ENCODE measurements around the gene KIZ. TPM values are rescaled to one million over a fixed set of nuclear protein-coding genes. Genes with fewer than 3 reads are reported as not detected.

Gene KIZ
- total RNA-seq, 1 donor from 2014 or later: 20.3 TPM

- no peak for DNase-seq (ENCODE audit: low spot score)
Measured at GRCh38 chr20:21259346-21259745, 133.5 kb downstream of the KIZ start.

DNA sequence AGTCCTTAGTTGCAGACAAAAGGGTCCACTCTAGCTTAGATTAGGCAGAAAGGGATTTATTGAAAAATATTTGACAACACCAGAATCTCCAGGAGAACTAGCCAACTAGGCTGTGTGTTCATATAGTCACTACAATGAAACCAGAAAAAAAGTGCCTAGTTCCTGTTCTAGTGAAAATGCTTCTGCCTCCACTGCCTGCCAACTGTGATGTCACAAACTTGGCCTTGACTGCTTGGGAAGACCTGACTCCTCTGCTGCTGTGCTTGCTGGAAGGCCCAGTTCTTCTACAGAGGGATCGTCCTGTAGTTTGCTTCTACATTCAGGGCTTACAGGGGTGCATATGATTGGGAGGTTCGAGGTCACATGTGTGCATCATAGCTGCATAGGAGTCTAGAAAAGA, 136.9 kb downstream of the KIZ start:
- DNase-seq (ENCODE audit: low spot score): no peak

DNA sequence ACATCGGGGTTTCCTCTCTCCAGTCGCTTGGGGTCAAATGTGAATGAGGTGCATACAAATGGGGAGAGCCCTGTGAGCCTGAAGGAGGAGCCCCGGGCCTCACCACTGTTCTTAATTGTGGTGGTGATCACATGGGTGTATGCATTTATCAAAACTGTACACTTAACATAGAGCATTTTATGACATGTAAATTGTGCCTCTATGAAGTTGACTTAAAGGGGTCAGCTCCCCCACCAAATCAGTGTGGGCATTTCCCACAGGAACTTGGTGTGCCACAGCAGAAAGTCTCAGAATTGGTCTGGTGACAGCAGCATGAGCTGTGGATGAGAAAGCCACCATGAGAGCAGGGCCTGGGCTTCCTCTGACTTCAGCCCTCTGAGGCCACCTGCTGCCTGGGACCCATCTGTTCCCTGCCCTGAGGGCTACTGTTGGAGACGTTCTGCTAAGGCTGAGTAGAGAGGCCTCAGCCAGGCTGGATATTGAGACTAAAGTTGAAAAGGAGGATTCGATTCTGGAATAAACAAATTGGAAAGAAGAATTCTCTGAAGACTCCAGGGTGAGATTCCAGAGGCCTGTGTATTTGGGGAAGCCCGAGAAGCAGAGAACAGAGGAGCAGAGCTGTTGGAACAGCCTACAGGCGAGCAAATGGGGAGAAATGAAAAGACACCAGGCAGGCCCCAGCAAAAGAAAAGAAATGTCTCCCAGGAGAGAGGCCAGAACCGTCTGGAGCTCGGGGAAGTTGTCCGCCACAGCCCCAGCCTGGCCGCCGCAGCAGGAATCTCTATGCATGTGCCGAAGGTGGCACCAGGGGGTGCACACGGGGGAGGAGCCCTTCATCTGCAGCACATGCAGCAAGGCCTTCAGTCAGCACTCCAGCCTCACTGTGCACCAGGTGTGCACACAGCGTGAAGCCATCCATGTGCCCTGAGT, 139.6 kb downstream of the KIZ start:
- no peak for DNase-seq (ENCODE audit: low spot score)

DNA sequence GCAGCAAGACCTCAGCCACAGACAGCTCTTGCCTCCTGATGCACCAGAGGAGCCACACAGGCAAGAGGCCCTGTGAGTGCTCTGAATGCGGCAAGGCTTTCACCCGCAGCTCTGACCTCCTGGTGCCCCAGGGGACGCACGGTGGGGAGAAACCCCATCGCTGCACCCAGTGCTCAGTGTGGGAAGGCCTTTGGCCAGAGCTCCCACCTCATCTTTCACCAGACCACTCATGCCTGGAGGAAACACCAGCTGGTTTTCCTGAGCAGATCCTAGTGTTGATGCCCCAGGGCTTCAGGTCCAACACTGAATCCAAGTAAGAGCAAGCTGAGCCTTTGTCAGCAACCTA, 140.3 kb downstream of the KIZ start:
- no peak for DNase-seq (ENCODE audit: low spot score)

DNA sequence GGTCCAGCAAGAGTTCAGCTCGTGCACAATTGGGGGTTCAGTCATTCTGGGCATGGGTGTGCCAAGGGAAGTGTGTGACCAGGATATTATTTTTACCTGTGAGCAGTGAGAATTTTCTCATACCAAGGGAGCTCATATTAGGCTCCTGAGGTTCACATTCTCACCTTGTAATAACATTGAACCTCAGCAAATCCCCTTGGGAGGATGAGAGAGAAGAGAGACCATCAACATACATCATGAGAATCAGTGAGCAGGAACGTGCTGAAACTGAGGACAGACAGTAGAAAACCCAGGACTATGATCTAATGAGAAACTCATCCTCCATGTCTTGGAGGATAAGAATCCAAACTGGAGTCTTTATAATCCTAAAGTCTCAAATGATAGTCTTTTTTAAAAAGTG, 143.9 kb downstream of the KIZ start:
- DNase-seq (ENCODE audit: low spot score): no peak

DNA sequence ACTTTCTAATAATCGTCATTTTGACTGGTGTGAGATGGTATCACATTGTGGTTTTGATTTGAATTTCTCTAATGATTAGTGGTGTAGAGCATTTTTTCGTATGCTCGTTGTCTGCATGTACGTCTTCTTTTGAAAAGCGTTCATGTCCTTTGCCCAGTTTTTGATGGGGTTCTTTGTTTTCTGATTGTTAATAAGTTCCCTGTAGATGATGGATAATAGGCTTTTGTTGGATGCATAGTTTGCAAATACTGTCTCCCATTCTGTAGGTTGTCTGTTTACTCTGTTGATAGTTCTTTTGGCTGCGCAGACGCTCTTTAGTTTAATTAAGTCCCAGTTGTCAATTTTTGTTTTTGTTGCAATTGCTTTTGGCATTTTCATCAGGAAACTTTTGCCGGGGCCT, 144.9 kb downstream of the KIZ start:
- no peak for DNase-seq (ENCODE audit: low spot score)

DNA sequence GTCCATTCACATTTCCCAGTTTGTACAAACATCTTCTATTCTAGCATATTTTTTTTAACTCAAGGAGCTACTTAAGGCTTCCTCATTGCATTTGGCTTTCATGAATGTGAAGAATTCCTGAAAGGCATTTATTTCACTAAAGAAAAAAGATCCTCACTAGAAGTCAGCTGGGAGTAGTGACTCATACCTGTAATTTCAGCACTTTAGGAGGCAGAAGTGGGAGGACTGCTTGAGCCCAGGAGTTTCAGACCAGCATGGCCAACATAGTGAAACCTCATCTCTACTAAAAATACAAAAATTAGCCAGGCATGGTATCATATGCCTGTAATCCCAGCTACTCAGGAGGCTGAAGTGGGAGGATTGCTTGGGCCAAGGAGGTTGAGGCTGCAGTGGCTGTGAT, 146.4 kb downstream of the KIZ start:
- no peak for DNase-seq (ENCODE audit: low spot score)

DNA sequence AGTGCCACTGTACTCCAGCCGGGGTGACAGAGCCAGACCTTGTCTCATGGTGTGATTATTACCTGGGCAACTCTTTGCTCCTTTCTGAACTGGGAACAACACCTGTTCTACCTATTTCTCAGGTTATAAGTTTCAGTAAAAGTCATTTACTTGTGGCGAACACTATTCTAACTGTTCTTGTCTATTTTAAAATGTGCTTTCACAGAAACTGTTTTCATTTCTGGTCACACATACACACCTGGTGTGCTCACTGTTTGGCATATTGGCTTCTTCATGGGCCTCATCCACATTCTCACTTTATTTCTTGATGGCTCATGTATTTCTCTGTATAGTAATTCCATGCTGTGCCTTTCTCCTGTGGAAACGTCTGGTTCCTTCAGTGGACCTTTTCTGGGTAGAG, 146.8 kb downstream of the KIZ start:
- no peak for DNase-seq (ENCODE audit: low spot score)

DNA sequence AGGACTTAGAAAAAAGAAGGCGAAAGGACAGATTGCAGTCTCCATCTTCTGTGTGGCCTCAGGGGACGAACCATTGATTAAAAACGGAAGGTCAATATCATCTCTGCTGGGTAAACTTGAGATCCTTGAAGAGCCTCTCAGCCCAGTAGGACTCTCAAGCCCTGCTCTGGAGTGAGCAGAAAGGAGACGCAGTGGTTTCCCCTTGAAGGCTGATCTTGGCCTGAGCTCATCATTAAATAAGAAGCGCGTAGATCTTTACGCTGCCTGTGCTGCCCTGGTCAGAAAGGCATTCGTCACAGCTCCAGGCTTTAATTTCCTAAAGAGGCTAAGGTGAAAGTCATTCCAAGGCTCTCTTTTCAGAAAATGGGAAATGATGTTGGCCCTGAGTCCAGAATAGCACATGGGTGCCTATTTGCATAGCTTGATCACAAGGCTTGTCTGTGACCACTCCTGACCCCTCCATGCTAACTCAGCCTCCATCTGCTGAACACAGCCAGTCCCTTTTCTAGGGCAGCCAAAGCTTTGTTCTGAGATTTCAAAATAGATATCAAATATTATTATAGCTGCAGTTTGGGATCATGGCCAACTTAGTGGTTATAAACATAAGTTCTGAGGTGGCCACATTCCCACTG, 148.0 kb downstream of the KIZ start:
- no peak for DNase-seq (ENCODE audit: low spot score)

GRCh38 chr20:21278829-21279228, 152.9 kb downstream of the KIZ start:
- no peak for DNase-seq (ENCODE audit: low spot score)

- DNase-seq (ENCODE audit: low spot score): no peak
Measured at GRCh38 chr20:21279706-21280521, 154.0 kb downstream of the KIZ start.

DNA sequence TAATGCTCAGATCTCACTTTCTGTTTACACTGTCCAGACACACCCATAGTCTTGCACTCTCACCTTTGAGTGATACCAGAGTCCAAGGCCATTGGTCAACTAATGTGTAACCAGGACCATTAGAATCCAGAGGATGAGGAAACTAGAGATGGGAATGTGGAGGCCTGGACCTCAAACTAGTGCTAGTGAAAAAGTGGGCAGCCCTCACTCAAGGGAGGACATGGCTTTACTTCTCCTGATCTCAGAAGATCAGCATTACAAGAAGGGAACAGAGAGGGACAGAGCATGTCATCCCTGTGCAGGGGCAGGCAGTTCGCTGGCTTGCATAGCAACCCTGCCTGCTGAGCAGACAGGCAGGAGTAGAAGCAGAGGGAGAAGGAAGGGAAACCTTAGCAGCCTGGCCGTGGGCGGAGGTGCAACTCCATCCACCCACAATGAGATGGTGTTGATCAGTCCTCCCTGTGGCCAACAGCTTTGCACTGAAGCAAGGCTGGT, 154.7 kb downstream of the KIZ start:
- DNase-seq (ENCODE audit: low spot score): no peak

- DNase-seq (ENCODE audit: low spot score): no peak
Measured at GRCh38 chr20:21286775-21287174, 160.9 kb downstream of the KIZ start.

GRCh38 chr20:21288587-21289370, 162.9 kb downstream of the KIZ start:
- DNase-seq (ENCODE audit: low spot score): no peak

GRCh38 chr20:21289651-21290050, 163.8 kb downstream of the KIZ start:
- no peak for DNase-seq (ENCODE audit: low spot score)

DNA sequence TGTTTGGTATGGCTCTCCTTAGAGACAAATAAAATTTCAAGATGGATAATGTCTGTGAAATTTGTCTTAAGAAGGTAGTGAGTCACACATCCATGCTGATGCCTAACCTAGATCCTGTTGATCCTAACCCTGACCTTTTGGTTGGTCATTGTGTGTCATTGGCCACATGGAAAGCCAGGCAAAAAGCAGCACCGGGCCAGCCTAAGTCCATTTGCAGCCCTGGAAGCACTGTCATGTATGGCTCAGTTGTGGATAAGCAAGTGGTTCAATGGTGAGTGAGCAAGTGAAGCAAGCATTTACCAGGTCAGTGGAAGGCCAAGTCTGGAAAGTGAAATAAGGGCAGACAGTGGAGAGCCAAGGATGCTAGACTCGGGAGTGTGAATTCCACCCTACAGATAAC, 165.1 kb downstream of the KIZ start:
- no peak for DNase-seq (ENCODE audit: low spot score)

- no peak for DNase-seq (ENCODE audit: low spot score)
Measured at GRCh38 chr20:21294755-21295154, 168.9 kb downstream of the KIZ start.

Measured in mesenteric fat pad (tissue), 1 donor.